CD4-positive, alpha-beta T cell treated with Interferon gamma for 1 hour (primary cell): ENCODE results near the gene CDK6.

Experiments
- DNase-seq: peaks from one replicate; pipeline ENCODE4 v3.0.0-alpha.2; 2020

Gene CDK6

GRCh38 chr7:92563345-92563744 is 273.0 kb downstream of the CDK6 start:
- no peak for DNase-seq

- DNase-seq, result no peak
Observed at GRCh38 chr7:92560602-92561001, 275.8 kb downstream of the CDK6 start.

GRCh38 chr7:92557808-92558362 is 278.5 kb downstream of the CDK6 start:
- no peak for DNase-seq

GRCh38 chr7:92557249-92557648 is 279.1 kb downstream of the CDK6 start:
- DNase-seq, result no peak
